ENCODE measurements around the gene KCNMA1.

The KCNMA1 gene

GRCh38 chr10:77504196-77504872 lies 133.3 kb downstream of the KCNMA1 start:
- DNase-seq: no peak

GRCh38 chr10:77501846-77502261 lies 135.8 kb downstream of the KCNMA1 start:
- DNase-seq: no peak

- DNase-seq: no peak
Observed at GRCh38 chr10:77501152-77501845, 136.3 kb downstream of the KCNMA1 start.

- no peak for DNase-seq
Observed at GRCh38 chr10:77500754-77501151, 136.9 kb downstream of the KCNMA1 start.

GRCh38 chr10:77498829-77499228 lies 138.8 kb downstream of the KCNMA1 start:
- no peak for DNase-seq

GRCh38 chr10:77498210-77498609 lies 139.4 kb downstream of the KCNMA1 start:
- no peak for DNase-seq

GRCh38 chr10:77497748-77498147 lies 139.9 kb downstream of the KCNMA1 start:
- no peak for DNase-seq

GRCh38 chr10:77496941-77497420 lies 140.6 kb downstream of the KCNMA1 start:
- no peak for DNase-seq

GRCh38 chr10:77494756-77495541 lies 142.7 kb downstream of the KCNMA1 start:
- no peak for DNase-seq

- no peak for DNase-seq
Observed at GRCh38 chr10:77494327-77494726, 143.3 kb downstream of the KCNMA1 start.

- no peak for DNase-seq
Observed at GRCh38 chr10:77493851-77494261, 143.8 kb downstream of the KCNMA1 start.

- DNase-seq: no peak
Observed at GRCh38 chr10:77493239-77493806, 144.3 kb downstream of the KCNMA1 start.

- no peak for DNase-seq
Observed at GRCh38 chr10:77492368-77492994, 145.1 kb downstream of the KCNMA1 start.

- DNase-seq: no peak
Observed at GRCh38 chr10:77490534-77491314, 146.9 kb downstream of the KCNMA1 start.

GRCh38 chr10:77486517-77486916 lies 151.1 kb downstream of the KCNMA1 start:
- no peak for DNase-seq

- no peak for DNase-seq
Observed at GRCh38 chr10:77485847-77486246, 151.8 kb downstream of the KCNMA1 start.

- no peak for DNase-seq
Observed at GRCh38 chr10:77482072-77482471, 155.5 kb downstream of the KCNMA1 start.

GRCh38 chr10:77479586-77479985 lies 158.0 kb downstream of the KCNMA1 start:
- DNase-seq: no peak

GRCh38 chr10:77478962-77479359 lies 158.6 kb downstream of the KCNMA1 start:
- DNase-seq: no peak

GRCh38 chr10:77478247-77478961 lies 159.2 kb downstream of the KCNMA1 start:
- no peak for DNase-seq

GRCh38 chr10:77475522-77475921 lies 162.1 kb downstream of the KCNMA1 start:
- DNase-seq: no peak

All from COR-L47 (cell line).